Spinal cord (tissue), 10 donors: ENCODE data around the gene SLC35D3. TPM values are rescaled to one million over a fixed set of nuclear protein-coding genes. Genes with fewer than 3 reads are reported as not detected.
"Not testable (repeated sequence)": the region's sequence is repeated elsewhere in the genome, so short reads cannot be mapped to it uniquely, and the experiment has no call there.

Experiments used
- DNase-seq, 6 donors: peaks; one replicate each; pipeline versions ENCODE4 v3.0.0 to v3.0.0-alpha.2; 2013 to 2015; ENCODE audit warnings: low spot score in 6 of 6, low read depth in 4 of 6
- H3K27ac ChIP-seq: one replicate; pipeline ENCODE4 v1.5.1; 2013; ENCODE audit warnings: low read depth, low read length, control low read depth
- H3K27me3 ChIP-seq: one replicate; pipeline ENCODE4 v1.6.1; 2013; ENCODE audit warnings: low read length; ENCODE audit not compliant: control insufficient read depth, insufficient read depth
- H3K36me3 ChIP-seq: one replicate; pipeline ENCODE4 v1.6.1; 2013; ENCODE audit warnings: low read length; ENCODE audit not compliant: control insufficient read depth, insufficient read depth
- H3K4me1 ChIP-seq: one replicate; pipeline ENCODE4 v1.6.1; 2013; ENCODE audit warnings: low read length; ENCODE audit not compliant: control insufficient read depth, insufficient read depth
- H3K4me3 ChIP-seq: one replicate; pipeline ENCODE4 v1.5.1; 2013; ENCODE audit warnings: low read depth, low read length, control low read depth
- H3K9me3 ChIP-seq: one replicate; pipeline ENCODE4 v1.6.1; 2013; ENCODE audit warnings: low read length; ENCODE audit not compliant: control insufficient read depth, insufficient read depth
- WGBS: methylation state at CpG from one replicate; pipeline ENCODE4 v1.1.5; 2013; ENCODE audit warnings: missing lambda C conversion rate; ENCODE audit not compliant: insufficient coverage; 5-methylcytosine and 5-hydroxymethylcytosine counted together
- long read RNA-seq, 4 donors: transcript quantifications; one replicate each; lab custom pipeline, GENCODE V29; 2026
- polyA plus RNA-seq, 2 donors: library from polyadenylated mRNA; unstranded; fragments of 120-200 nt; gene quantifications; one replicate each; pipeline ENCODE4 v1.2.1, GENCODE V29; 2013; ENCODE audit not compliant: insufficient read length in 2 of 2
- total RNA-seq, 2 donors: library from RNA; depleted of rRNA in 1 of 2; stranded (reverse); fragments of 120-200 nt in 1 of 2; fragments of >200 nt in 1 of 2; gene quantifications; one replicate each; pipeline versions ENCODE4 v1.2.3 to v1.2.4, GENCODE V29; 2013 to 2014
- donor health status: healthy.

Gene SLC35D3, protein sequence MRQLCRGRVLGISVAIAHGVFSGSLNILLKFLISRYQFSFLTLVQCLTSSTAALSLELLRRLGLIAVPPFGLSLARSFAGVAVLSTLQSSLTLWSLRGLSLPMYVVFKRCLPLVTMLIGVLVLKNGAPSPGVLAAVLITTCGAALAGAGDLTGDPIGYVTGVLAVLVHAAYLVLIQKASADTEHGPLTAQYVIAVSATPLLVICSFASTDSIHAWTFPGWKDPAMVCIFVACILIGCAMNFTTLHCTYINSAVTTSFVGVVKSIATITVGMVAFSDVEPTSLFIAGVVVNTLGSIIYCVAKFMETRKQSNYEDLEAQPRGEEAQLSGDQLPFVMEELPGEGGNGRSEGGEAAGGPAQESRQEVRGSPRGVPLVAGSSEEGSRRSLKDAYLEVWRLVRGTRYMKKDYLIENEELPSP
- total RNA-seq, result under 1 TPM; 0.33 to 0.99 TPM
- under 1 TPM; 0.54 to 0.71 TPM for polyA plus RNA-seq
- long read RNA-seq, donor 1, partial matches to known transcripts, result 0 of 1 reads
- long read RNA-seq, donor 1, other reads (novel, unspliced or antisense), result 0 of 1 reads
- long read RNA-seq, donor 2, result 0 reads
- long read RNA-seq, donor 3, result 0 reads
- long read RNA-seq, donor 4, result 0 reads

DNA sequence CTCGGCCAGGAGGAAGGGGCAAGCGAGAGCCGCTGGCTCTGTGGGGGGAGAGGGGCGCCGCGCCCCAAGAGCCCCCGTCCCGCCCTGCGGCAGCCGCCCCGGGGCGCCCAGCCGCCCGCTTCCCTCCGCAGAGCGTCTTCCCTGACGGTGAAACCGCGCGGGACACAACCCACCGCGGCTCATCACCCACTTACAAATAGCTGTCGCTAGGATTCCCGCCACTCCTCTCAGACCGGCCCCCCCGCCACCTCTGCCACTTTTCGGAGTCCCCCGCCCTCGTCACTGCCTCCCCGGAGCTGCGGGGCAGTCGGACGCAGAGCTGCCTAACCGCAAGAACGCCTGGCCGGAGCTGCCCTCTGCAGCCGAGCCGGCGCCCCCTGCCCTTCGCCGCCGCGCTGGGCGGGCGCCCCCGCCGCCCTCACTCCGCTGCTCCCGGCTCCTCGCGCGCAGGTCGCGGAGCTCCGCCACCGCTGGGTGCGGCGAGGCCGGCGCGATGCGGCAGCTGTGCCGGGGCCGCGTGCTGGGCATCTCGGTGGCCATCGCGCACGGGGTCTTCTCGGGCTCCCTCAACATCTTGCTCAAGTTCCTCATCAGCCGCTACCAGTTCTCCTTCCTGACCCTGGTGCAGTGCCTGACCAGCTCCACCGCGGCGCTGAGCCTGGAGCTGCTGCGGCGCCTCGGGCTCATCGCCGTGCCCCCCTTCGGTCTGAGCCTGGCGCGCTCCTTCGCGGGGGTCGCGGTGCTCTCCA is at the start of gene SLC35D3:
SLC35D3 (plus strand) TSS at position 366 of the 749 bp plus-strand sequence; CDS start at position 494, 128 bp downstream.
- WGBS, result under 1% methylated on average over 86 of the region's 86 CpGs
- H3K36me3 ChIP-seq, result no peaks in the 10 kb centered on the region
- H3K4me3 ChIP-seq, result peak within 1 kb of the TSS; percentile 37
- no peaks in the 10 kb centered on the region for H3K9me3 ChIP-seq
- DNase-seq, result peak in 2 of 6 donors; percentile 42 to 44
- peaks cover 33% of the 10 kb centered on the region for H3K4me1 ChIP-seq
- H3K27ac ChIP-seq, result no peak within 1 kb of the TSS
- peaks cover 63% of the 10 kb centered on the region for H3K27me3 ChIP-seq

DNA sequence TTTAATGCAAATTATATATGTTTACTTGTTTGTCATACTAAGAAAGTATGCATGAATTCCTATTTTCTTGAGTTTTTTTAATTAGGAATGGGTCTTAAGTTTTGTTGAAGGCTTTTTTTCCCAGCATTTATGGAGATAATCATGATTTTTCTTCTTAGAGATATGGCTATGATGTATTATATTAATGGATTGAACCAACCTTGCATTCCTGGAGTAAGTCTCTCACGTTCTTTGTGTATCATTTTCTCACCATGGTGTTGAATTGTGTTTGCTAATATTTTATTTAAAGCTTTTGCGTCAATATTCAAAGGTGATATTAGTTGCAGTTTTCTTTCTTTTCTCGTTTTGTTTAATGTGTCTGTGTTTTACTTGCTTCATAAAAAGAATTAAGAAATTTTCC is 48.4 kb upstream of the SLC35D3 start:
- Histone ChIP-seq H3K9me3 (peaks cover 11% of the 10 kb centered on the region), H3K27ac (no peak overlapping the region), H3K36me3 (no peaks in the 10 kb centered on the region), H3K4me3 (no peak overlapping the region), H3K4me1 (no peaks in the 10 kb centered on the region), H3K27me3 (no peaks in the 10 kb centered on the region)
- WGBS, result no CpG with 5 or more reads among the region's 3 CpGs
- peak in 1 of 6 donors; percentile 17 for DNase-seq

DNA sequence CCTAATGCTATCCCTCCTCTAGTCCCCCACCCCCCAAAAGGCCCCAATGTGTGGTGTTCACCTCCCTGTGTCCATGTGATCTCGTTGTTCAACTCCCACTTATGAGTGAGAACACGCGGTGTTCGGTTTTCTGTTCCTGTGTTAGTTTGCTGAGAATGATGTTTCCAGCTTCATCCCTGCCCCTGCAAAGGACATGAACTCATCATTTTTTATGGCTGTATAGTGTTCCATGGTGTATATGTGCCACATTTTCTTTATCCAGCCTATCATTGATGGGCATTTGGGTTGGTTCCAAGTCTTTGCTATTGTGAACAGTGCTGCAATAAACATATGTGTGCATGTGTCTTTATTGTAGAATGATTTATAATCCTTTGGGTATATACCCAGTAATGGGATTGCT is 45.6 kb upstream of the SLC35D3 start:
- not testable (repeated sequence) for H3K27ac ChIP-seq, H3K4me3 ChIP-seq, DNase-seq, H3K36me3 ChIP-seq, H3K4me1 ChIP-seq, H3K27me3 ChIP-seq
- no CpG with 5 or more reads among the region's 4 CpGs for WGBS
- H3K9me3 ChIP-seq, result peaks cover 11% of the 10 kb centered on the region

DNA sequence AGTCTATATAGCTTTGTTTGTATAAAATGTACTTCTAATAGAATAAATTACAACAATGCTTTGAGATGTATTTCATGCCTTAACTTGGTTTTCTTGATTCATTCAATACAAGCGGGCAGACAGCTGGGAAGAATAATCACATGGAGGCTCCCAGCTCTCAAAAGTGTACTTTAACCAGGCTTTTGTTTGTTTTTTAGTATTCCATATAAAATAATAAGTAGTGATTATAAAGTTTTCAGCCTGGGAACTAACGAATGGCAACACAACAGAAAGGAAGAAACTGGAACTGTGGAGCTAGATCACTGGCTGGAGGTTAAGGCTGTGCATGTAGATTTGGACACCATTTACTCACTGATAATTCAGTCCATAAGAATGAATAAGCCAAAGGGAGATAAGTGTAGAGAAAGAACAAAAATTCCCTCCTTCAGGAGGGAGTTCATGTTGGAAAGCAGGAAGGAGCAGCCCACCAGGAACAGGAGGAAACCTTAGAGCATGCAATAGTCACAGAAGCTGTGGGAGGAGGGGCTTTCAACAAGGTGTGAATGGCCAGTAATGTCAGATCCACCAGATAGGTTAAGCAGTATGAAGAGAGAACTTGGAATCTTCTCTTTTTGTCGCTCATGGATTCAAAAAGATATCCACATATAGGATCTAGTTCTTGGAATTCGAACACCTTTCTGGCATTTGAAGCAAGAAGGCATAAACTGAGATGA is 41.2 kb upstream of the SLC35D3 start:
- H3K9me3 ChIP-seq, result no peaks in the 10 kb centered on the region
- DNase-seq, result no peak
- no peak overlapping the region for H3K4me3 ChIP-seq
- no peaks in the 10 kb centered on the region for H3K27me3 ChIP-seq
- H3K36me3 ChIP-seq, result no peaks in the 10 kb centered on the region
- no peak overlapping the region for H3K27ac ChIP-seq
- no peaks in the 10 kb centered on the region for H3K4me1 ChIP-seq
- no CpG with 5 or more reads among the region's 4 CpGs for WGBS

DNA sequence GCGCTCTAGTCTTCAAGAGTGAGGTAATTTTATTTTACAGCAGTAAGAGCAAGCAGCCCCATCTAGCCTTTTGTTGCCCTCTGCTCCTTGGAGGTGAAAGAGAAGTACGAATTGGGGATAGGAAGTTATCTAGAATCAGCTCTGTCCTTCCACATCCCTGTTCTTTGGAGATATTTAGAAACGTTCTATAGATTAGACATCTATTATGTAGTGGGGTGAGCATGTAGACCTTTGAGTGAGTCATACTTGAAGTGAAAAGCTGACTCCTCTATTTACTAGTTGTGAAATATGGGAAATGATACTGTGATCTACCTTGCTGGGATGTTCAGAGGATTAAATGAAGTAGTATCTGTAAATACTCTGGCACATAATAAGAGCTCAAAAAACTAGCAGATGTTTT is 36.0 kb upstream of the SLC35D3 start:
- Histone ChIP-seq H3K27ac (no peak overlapping the region), H3K27me3 (no peaks in the 10 kb centered on the region), H3K4me3 (no peak overlapping the region), H3K9me3 (no peaks in the 10 kb centered on the region), H3K4me1 (no peaks in the 10 kb centered on the region), H3K36me3 (no peaks in the 10 kb centered on the region)
- DNase-seq, result no peak
- 100% methylated on average over 1 of the region's 3 CpGs for WGBS

DNA sequence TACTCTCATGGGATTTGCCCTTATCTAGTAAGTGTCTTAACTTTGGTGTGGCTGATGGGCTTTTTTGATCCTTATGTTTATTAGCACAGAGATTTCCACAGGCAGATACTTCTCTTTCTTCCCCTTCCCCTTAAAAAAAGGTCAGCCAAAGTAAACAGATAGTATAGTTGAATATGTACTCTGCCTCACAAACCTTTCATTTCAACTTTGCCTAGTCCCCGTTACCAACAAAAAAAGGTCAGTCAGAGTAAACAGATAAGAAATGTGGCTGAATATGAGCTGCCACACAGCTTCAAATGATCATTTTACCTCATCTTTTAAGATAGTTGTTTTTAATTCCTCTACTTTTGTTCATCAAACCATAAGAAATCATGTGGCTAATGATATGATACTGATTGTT is 34.1 kb upstream of the SLC35D3 start:
- no peak for DNase-seq
- Histone ChIP-seq H3K27me3 (no peaks in the 10 kb centered on the region), H3K9me3 (no peaks in the 10 kb centered on the region), H3K4me3 (no peak overlapping the region), H3K36me3 (no peaks in the 10 kb centered on the region), H3K27ac (no peak overlapping the region), H3K4me1 (no peaks in the 10 kb centered on the region)
- WGBS, result no CpG with 5 or more reads among the region's 1 CpG

DNA sequence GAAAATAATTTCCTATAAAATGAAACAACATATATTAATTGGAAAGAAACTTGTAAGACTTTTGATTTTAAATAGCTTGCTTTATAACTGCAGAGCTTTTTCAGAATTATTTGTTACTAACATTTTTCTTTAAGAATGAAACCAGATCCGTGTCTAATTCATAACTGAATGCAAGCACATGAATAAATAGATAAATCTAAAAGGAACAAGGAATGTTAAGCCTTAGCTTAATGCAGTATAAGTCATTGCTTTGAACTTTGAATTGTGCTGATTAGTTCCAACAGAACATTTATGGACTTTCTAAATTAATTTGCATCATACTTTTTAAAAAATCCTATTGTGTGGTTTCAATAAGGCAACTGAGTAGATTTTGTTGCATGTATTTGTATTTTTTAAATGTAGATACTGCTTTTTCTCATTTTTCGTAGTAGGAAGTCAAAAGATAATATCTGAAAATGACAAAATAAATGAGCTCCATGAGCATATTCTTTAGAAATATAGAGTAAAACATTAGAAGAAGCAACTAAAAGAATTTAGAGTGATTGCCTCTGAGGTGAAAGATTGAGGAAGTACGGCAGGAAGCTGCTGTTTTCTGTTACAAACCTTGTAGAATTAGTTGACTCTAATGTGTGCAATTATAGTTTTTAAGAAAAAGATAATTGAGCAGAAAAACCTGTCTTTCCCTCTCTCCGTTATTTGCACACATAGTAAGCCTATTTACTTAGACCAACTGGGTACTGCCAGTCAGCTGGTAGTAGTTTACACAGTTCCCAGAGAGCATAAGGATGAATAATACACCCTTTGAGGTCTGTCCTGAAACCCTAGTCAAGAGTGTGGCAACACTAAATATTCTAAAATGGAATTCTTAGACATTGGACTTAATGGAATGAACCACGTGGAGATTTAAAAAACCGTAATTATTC is 32.6 kb upstream of the SLC35D3 start:
- no peak for DNase-seq
- Histone ChIP-seq H3K36me3 (no peaks in the 10 kb centered on the region), H3K27ac (peak overlapping the region; percentile 1), H3K4me1 (no peaks in the 10 kb centered on the region), H3K9me3 (no peaks in the 10 kb centered on the region), H3K4me3 (no peak overlapping the region), H3K27me3 (no peaks in the 10 kb centered on the region)
- WGBS, result no CpG with 5 or more reads among the region's 6 CpGs

DNA sequence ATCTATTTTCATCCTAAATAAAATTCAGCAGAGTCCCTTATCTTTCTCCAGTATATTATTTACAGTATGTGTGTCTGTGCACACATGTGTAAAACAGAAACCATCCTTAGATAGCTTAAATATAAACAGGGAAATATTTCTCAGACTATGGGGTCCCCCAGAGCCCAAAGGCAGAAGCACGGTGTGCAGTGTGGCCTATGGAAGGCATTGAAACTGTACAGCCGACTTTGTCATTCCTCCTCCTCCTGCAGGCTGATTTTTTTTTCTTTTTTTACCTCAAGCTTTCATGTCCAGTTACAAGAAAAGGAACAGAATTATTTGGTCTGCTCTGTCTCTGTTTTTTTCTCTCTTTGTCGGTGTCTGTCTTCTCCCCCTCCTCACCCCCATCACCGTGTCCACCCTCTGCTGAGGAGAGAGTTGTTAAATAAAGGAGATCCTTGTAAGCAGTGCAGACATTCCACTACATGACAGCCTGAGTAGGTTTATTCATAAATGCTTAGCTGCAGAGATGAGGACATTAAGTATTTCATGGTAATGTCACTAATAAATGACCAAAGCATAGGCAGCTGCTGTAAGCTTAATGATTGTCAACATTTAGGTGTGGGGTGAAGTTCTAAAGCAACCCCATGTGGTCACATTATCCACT is 31.8 kb upstream of the SLC35D3 start:
- H3K4me1 ChIP-seq, result no peaks in the 10 kb centered on the region
- H3K36me3 ChIP-seq, result no peaks in the 10 kb centered on the region
- H3K4me3 ChIP-seq, result no peak overlapping the region
- H3K9me3 ChIP-seq, result no peaks in the 10 kb centered on the region
- WGBS, result 33% methylated on average over 1 of the region's 4 CpGs
- DNase-seq, result peak in 2 of 6 donors; percentile 12 to 17
- H3K27me3 ChIP-seq, result no peaks in the 10 kb centered on the region
- H3K27ac ChIP-seq, result peak overlapping the region; percentile 4
